Fibroblast of lung (primary cell): ENCODE data around the gene GABPA.

Experiments
- EZH2 ChIP-seq: IDR thresholded peaks from 2 replicates; pipeline ENCODE4 v1.5.1; 2012; ENCODE audit warnings: low read length, control low read depth, mild to moderate bottlenecking; ENCODE audit errors: missing control alignments
- TF ChIP-seq, protein P1 (sequence below), 2 donors: IDR thresholded peaks in 1 of 2; conservative IDR thresholded peaks in 1 of 2; 1 replicate in 1 of 2; 2 replicates in 1 of 2; pipeline ENCODE4 v1.5.1; 2011 to 2012; ENCODE audit warnings: low read length in 2 of 2, control low read depth in 1 of 2, inconsistent platforms in 1 of 2, low read depth in 1 of 2, mild to moderate bottlenecking in 1 of 2

DNA sequence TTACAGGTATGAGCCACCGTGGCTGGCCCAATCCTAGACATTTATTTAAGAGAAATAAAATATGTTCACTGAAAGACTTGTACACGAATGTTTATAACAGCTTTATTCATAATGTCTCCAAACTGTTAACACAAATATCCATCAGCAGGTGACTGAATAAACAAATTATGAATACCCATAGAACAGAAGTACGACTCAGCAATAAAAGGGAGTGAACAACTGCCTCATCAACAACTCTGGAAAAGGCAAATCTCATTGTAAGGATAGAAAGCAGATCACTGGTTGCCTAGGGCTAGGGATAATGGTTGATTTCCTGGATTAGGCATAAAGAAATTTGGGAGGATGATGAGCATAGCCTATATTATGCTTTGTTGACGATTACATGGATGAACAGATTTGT is 41.7 kb downstream of the GABPA start:
- TF ChIP-seq, protein P1, sequence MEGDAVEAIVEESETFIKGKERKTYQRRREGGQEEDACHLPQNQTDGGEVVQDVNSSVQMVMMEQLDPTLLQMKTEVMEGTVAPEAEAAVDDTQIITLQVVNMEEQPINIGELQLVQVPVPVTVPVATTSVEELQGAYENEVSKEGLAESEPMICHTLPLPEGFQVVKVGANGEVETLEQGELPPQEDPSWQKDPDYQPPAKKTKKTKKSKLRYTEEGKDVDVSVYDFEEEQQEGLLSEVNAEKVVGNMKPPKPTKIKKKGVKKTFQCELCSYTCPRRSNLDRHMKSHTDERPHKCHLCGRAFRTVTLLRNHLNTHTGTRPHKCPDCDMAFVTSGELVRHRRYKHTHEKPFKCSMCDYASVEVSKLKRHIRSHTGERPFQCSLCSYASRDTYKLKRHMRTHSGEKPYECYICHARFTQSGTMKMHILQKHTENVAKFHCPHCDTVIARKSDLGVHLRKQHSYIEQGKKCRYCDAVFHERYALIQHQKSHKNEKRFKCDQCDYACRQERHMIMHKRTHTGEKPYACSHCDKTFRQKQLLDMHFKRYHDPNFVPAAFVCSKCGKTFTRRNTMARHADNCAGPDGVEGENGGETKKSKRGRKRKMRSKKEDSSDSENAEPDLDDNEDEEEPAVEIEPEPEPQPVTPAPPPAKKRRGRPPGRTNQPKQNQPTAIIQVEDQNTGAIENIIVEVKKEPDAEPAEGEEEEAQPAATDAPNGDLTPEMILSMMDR (conservative IDR thresholded peaks at IDR 0.05 in 1 of 2, IDR thresholded peaks at IDR 0.05 in 1 of 2; ENCODE audit: low read depth in 1 of 2, low read length in 2 of 2), result no peak
- TF ChIP-seq EZH2, result no peak
